Neural progenitor cell (in vitro differentiated cells): ENCODE measurements around the gene ACACA. TPM values are rescaled to one million over a fixed set of nuclear protein-coding genes. Genes with fewer than 3 reads are reported as not detected.

Experiments used
- DNase-seq: peaks from one replicate; pipeline ENCODE4 v3.0.0-alpha.2; 2016; ENCODE audit warnings: low spot score
- H2AFZ ChIP-seq: fragments of 200-600 bp; sonication (generic); replicated peaks from 2 replicates; pipeline ENCODE4 v1.6.1; 2016; ENCODE audit warnings: antibody characterized with exemption
- H3F3A ChIP-seq: fragments of 200-600 bp; sonication (generic); 2 replicates; pipeline ENCODE4 v1.6.1; 2016; ENCODE audit warnings: antibody characterized with exemption, low read depth
- H3K27ac ChIP-seq: fragments of 200-600 bp; sonication (generic); 2 replicates; pipeline ENCODE4 v1.5.1; 2016; ENCODE audit warnings: mild to moderate bottlenecking
- H3K27me3 ChIP-seq: fragments of 200-600 bp; sonication (generic); 2 replicates; pipeline ENCODE4 v1.6.1; 2016; ENCODE audit warnings: mild to moderate bottlenecking, moderate library complexity
- H3K36me3 ChIP-seq: fragments of 200-600 bp; sonication (generic); 2 replicates; pipeline ENCODE4 v1.5.1; 2016
- H3K4me1 ChIP-seq: fragments of 200-600 bp; sonication (generic); 2 replicates; pipeline ENCODE4 v1.6.1; 2016; ENCODE audit warnings: mixed run types
- H3K4me2 ChIP-seq: fragments of 200-600 bp; sonication (generic); 2 replicates; pipeline ENCODE4 v1.6.1; 2016
- H3K4me3 ChIP-seq: fragments of 200-600 bp; sonication (generic); 2 replicates; pipeline ENCODE4 v1.5.1; 2016
- H3K79me2 ChIP-seq: fragments of 200-600 bp; sonication (generic); 2 replicates; pipeline ENCODE4 v1.6.1; 2016; ENCODE audit warnings: low read depth
- H3K9ac ChIP-seq: fragments of 200-600 bp; sonication (generic); 2 replicates; pipeline ENCODE4 v1.6.1; 2016
- H3K9me3 ChIP-seq: fragments of 200-600 bp; sonication (generic); 2 replicates; pipeline ENCODE4 v1.5.1; 2016; ENCODE audit warnings: low read depth
- H4K20me1 ChIP-seq: fragments of 200-600 bp; sonication (generic); 2 replicates; pipeline ENCODE4 v1.6.1; 2016; ENCODE audit warnings: low read depth
- H3K27ac Mint-ChIP-seq: 3 replicates; pipeline ENCODE4 v1.8.0; 2021; ENCODE audit warnings: mixed read lengths
- H3K27me3 Mint-ChIP-seq: 2 replicates; pipeline ENCODE4 v1.8.0; 2022; ENCODE audit warnings: low read depth, mild to moderate bottlenecking, inconsistent platforms, moderate library complexity, mixed read lengths; ENCODE audit not compliant: insufficient read depth
- H3K36me3 Mint-ChIP-seq: 3 replicates; pipeline ENCODE4 v1.8.0; 2021; ENCODE audit warnings: mixed read lengths
- H3K4me1 Mint-ChIP-seq: 3 replicates; pipeline ENCODE4 v1.8.0; 2021; ENCODE audit warnings: mixed read lengths
- H3K4me3 Mint-ChIP-seq: 3 replicates; pipeline ENCODE4 v1.8.0; 2021; ENCODE audit warnings: mild to moderate bottlenecking, moderate library complexity, mixed read lengths
- H3K9me3 Mint-ChIP-seq: 3 replicates; pipeline ENCODE4 v1.8.0; 2020; ENCODE audit warnings: mixed read lengths
- EZH2 ChIP-seq: fragments of 200-600 bp; sonication (generic); IDR thresholded peaks from 2 replicates; pipeline ENCODE4 v1.6.1; 2017; ENCODE audit warnings: antibody characterized with exemption, mild to moderate bottlenecking, moderate library complexity
- EZH2phosphoT487 ChIP-seq: fragments of 200-600 bp; sonication (generic); IDR thresholded peaks from 2 replicates; pipeline ENCODE4 v1.6.1; 2017; ENCODE audit warnings: antibody characterized with exemption
- total RNA-seq: library from RNA; depleted of rRNA; stranded (reverse); fragments of >200 nt; gene quantifications from 2 replicates; pipeline ENCODE4 v1.2.3, GENCODE V29; 2015; ENCODE audit warnings: low replicate concordance
- TF ChIP-seq, protein P1 (sequence below): fragments of 200-600 bp; sonication (generic); IDR thresholded peaks from 2 replicates; pipeline ENCODE4 v1.5.1; 2017; ENCODE audit warnings: antibody characterized with exemption, mild to moderate bottlenecking

The ACACA gene
- total RNA-seq, 1 donor from 2014 or later: 88.6 TPM

DNA sequence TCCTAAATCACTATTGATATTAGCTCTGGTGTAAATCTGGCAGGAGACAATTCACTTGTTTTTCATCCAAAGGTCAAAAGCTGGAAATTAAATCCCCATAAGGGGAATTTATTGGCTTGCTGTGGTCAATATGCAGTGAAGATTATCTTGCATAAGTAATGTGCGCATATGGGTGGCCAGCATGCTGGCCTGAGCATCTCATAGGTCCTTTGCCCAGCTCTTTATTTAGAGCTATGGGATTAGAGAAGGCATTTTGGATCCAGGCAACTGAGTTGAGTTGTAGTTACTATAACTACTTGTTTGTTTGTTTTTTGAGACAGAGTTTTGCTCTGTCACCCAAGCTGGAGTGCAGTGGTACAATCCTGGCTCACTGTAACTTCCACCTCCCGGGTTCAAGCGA lies 347.1 kb downstream of the ACACA start:
- TF ChIP-seq EZH2: no peak
- no peak for TF ChIP-seq EZH2phosphoT487
- H3K79me2 ChIP-seq: no peaks in the 10 kb centered on the region
- no peak overlapping the region for H2AFZ ChIP-seq
- H3K27me3 ChIP-seq: no peaks in the 10 kb centered on the region
- DNase-seq: no peak
- peaks cover 9% of the 10 kb centered on the region for H3F3A ChIP-seq
- H4K20me1 ChIP-seq: no peaks in the 10 kb centered on the region
- Mint-ChIP-seq H3K4me1 (peaks cover 43% of the 10 kb centered on the region), H3K27me3 (peaks cover 2% of the 10 kb centered on the region), H3K27ac (no peak overlapping the region), H3K9me3 (no peaks in the 10 kb centered on the region), H3K4me3 (no peak overlapping the region), H3K36me3 (peaks cover 14% of the 10 kb centered on the region)
- H3K4me3 ChIP-seq: no peak overlapping the region
- H3K27ac ChIP-seq: no peak overlapping the region
- H3K36me3 ChIP-seq: no peaks in the 10 kb centered on the region
- H3K4me2 ChIP-seq: no peak overlapping the region
- no peaks in the 10 kb centered on the region for H3K9me3 ChIP-seq
- H3K4me1 ChIP-seq: peaks cover 7% of the 10 kb centered on the region
- H3K9ac ChIP-seq: no peak overlapping the region

DNA sequence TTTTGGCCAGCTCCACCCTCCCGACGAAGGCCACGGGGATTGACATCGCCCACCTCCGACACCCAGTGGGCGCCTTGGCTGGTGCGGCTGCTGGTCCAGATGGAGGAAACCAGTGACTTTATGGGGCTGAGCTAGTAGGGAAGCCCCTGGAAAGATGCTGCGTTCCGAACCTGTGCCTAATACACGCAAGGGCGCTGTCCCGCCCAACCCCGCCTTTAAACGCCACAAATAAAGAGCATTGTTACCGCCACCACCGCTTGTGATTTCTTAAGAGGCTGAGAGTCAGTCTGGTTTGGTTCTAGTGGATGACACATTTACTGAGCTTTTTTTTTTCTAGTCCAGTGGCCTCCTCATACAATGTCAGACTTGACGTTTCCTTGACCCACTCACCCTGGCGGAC lies 350.0 kb downstream of the ACACA start:
- H3K4me1 ChIP-seq: peaks cover 5% of the 10 kb centered on the region
- Mint-ChIP-seq H3K4me3 (no peak overlapping the region), H3K27me3 (peaks cover 5% of the 10 kb centered on the region), H3K27ac (no peak overlapping the region), H3K9me3 (no peaks in the 10 kb centered on the region), H3K36me3 (peaks cover 18% of the 10 kb centered on the region), H3K4me1 (peaks cover 31% of the 10 kb centered on the region)
- no peaks in the 10 kb centered on the region for H3K79me2 ChIP-seq
- no peaks in the 10 kb centered on the region for H3K9me3 ChIP-seq
- H3K9ac ChIP-seq: no peak overlapping the region
- no peaks in the 10 kb centered on the region for H3F3A ChIP-seq
- no peaks in the 10 kb centered on the region for H3K27me3 ChIP-seq
- no peak overlapping the region for H3K27ac ChIP-seq
- no peak overlapping the region for H3K4me2 ChIP-seq
- no peak overlapping the region for H3K4me3 ChIP-seq
- DNase-seq: no peak
- TF ChIP-seq, protein P1, sequence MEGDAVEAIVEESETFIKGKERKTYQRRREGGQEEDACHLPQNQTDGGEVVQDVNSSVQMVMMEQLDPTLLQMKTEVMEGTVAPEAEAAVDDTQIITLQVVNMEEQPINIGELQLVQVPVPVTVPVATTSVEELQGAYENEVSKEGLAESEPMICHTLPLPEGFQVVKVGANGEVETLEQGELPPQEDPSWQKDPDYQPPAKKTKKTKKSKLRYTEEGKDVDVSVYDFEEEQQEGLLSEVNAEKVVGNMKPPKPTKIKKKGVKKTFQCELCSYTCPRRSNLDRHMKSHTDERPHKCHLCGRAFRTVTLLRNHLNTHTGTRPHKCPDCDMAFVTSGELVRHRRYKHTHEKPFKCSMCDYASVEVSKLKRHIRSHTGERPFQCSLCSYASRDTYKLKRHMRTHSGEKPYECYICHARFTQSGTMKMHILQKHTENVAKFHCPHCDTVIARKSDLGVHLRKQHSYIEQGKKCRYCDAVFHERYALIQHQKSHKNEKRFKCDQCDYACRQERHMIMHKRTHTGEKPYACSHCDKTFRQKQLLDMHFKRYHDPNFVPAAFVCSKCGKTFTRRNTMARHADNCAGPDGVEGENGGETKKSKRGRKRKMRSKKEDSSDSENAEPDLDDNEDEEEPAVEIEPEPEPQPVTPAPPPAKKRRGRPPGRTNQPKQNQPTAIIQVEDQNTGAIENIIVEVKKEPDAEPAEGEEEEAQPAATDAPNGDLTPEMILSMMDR: no peak
- no peak for TF ChIP-seq EZH2
- no peak for TF ChIP-seq EZH2phosphoT487
- no peak overlapping the region for H2AFZ ChIP-seq
- no peaks in the 10 kb centered on the region for H4K20me1 ChIP-seq
- H3K36me3 ChIP-seq: no peaks in the 10 kb centered on the region

DNA sequence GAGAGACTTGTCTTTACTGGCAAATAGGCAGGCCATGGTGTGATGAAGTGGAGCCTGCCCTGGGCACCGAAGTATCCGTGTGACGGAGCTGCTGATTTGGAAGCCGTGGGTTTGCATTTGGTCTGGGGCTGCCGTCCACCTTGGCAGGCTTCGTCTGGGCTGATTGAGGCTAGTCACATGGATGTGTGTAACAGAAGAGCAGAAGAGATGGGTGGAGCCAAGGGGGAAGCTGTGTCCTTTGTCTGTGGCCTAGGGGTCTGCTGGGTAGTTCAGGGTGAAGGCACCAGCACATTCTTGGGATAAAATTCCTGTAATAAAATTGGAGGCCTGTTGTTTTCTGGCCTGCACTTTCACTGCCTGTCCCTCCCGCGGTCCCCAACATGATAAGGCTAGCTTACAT lies 351.7 kb downstream of the ACACA start:
- no peak overlapping the region for H3K27ac Mint-ChIP-seq

DNA sequence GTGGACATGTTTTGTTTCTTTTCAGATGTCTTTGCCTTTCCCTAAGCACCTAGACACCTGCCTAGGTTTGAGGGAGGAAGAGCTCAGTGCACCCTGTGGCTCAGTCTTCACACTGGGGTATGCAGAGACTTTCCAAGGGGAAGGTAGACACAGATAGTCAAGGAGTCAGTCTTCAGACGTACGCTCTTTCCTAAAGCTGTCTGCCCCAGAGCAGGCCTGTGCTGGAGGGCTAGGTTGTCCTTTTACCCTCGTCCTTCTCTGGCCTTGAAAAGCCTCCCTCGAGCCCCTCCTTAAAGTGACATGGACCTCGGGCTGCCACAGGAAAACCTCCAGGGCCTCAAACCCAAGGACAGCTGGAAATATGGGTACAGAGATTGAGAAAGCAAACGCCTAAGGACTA lies 354.2 kb downstream of the ACACA start:
- no peak overlapping the region for H3K4me3 ChIP-seq
- Mint-ChIP-seq H3K4me1 (peaks cover 38% of the 10 kb centered on the region), H3K4me3 (no peak overlapping the region), H3K36me3 (peaks cover 14% of the 10 kb centered on the region), H3K9me3 (no peaks in the 10 kb centered on the region), H3K27ac (no peak overlapping the region), H3K27me3 (peaks cover 3% of the 10 kb centered on the region)
- no peak overlapping the region for H3K4me2 ChIP-seq
- no peaks in the 10 kb centered on the region for H4K20me1 ChIP-seq
- no peak for DNase-seq
- no peak overlapping the region for H3K9ac ChIP-seq
- no peak overlapping the region for H3K27ac ChIP-seq
- TF ChIP-seq, protein P1: no peak
- no peak overlapping the region for H2AFZ ChIP-seq
- no peaks in the 10 kb centered on the region for H3K36me3 ChIP-seq
- H3K27me3 ChIP-seq: no peaks in the 10 kb centered on the region
- H3K9me3 ChIP-seq: no peaks in the 10 kb centered on the region
- H3K79me2 ChIP-seq: no peaks in the 10 kb centered on the region
- H3K4me1 ChIP-seq: peaks cover 5% of the 10 kb centered on the region
- H3F3A ChIP-seq: no peaks in the 10 kb centered on the region

More for the DNA sequence above, 351.7 kb downstream of the ACACA start:
- Histone ChIP-seq H2AFZ (no peak overlapping the region), H3K79me2 (no peaks in the 10 kb centered on the region), H3F3A (no peaks in the 10 kb centered on the region), H3K27ac (no peak overlapping the region), H3K4me1 (peaks cover 5% of the 10 kb centered on the region), H4K20me1 (no peaks in the 10 kb centered on the region), H3K9me3 (no peaks in the 10 kb centered on the region), H3K4me2 (no peak overlapping the region), H3K36me3 (no peaks in the 10 kb centered on the region), H3K9ac (no peak overlapping the region), H3K4me3 (no peak overlapping the region), H3K27me3 (no peaks in the 10 kb centered on the region)
- no peak for DNase-seq
- peaks cover 5% of the 10 kb centered on the region for H3K27me3 Mint-ChIP-seq
- H3K9me3 Mint-ChIP-seq: no peaks in the 10 kb centered on the region
- H3K4me3 Mint-ChIP-seq: no peak overlapping the region
- H3K4me1 Mint-ChIP-seq: peaks cover 36% of the 10 kb centered on the region
- TF ChIP-seq EZH2phosphoT487: no peak
- TF ChIP-seq, protein P1: no peak
- TF ChIP-seq EZH2: no peak
- peaks cover 18% of the 10 kb centered on the region for H3K36me3 Mint-ChIP-seq
